ENCODE data around the gene MACC1.
"Not testable (repeated sequence)": the region's sequence is repeated elsewhere in the genome, so short reads cannot be mapped to it uniquely, and the experiment has no call there.

The MACC1 gene

DNA sequence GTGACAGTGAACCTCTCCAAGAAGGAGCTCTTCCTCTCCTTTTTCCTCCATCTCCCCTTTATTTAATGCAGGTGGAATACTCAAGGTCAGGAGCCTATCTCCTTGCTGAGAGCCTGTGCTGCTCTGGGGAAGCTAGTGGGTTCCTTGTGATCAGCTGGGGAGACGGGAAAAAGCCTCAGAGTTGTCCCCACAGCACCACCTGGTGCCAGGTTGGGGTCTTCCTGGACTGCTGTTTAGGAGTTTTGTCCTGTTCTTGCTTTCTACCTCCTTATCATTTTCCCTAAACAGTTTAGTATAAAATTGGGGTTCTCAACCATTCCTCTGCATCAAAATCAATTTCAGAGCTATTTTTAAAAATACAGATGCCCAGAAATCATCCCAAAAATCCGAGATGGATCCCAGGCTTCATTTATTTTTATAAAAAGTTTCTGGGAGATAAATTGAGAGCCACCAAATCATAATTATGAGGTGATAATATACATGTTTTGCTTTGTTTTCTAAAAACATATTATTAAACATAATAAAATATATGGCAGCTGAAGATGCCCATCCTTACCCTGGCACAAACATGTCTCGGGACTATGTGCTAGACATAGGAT is 44.3 kb downstream of the MACC1 start:
- DNase-seq = no peak

- no peak for DNase-seq
Measured at GRCh38 chr7:20170633-20171032, 46.6 kb downstream of the MACC1 start.

DNA sequence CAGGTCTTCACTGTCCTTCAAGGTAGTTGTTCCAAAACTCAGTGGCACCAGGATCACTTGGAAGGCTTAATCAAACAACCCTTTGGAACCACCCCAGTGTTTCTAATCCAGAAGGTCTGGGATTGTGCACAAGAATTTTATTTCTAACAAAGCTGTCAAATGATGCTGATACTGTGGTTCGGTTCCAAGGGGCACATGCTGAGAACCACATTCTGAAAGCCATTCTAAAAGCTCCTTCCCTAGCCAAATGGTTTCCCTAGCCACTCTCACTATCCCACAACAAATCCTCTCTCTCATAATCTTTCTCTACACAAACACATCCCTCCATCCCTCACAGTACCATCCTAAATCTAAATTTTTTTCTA is 52.1 kb downstream of the MACC1 start:
- no peak for DNase-seq

- no peak for DNase-seq
Measured at GRCh38 chr7:20164425-20165145, 52.6 kb downstream of the MACC1 start.

DNA sequence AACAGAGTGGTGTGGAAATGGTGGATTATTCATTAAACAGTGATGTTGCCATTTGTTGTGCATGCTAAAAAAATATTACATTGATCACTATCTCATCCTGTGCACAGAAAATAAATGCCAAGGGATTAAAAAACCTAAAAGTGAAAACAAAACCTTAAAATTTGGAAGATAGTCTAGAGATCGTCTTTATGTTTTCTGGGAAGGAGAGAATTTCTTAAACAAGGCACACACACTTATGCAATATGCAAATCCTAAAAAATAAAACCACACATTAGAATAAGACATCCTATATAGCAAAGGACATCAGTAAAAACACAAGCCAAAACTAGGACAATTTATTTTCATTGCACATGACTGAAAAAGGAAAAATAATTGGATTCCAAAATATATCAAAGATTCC is 54.5 kb downstream of the MACC1 start:
- no peak for DNase-seq

DNA sequence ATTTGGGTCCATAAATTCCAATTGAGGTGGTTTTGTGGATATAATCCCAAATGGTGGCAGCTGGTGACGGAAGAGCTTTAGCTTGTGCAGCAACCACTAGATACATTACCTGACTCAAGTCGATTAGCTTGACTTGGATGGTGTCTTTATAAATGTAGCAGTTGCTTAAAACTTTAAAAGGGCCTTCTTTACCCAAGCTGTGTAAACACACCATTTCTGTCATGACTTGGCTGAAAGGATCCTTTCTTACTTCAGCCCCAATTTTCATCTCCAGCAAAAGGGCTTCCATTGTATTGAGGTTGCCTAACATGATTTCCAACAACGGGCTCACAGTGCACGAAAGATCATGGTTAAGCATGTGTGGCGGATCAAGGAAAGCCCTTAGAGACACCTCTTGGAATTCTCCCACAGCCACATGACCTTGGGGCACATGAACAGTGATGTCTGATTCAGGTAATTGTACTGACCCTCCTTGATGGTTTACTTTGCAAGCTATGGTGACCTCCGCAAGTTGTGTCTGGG is 57.9 kb downstream of the MACC1 start:
- DNase-seq = no peak

GRCh38 chr7:20158684-20159083 is 58.5 kb downstream of the MACC1 start:
- DNase-seq = no peak

DNA sequence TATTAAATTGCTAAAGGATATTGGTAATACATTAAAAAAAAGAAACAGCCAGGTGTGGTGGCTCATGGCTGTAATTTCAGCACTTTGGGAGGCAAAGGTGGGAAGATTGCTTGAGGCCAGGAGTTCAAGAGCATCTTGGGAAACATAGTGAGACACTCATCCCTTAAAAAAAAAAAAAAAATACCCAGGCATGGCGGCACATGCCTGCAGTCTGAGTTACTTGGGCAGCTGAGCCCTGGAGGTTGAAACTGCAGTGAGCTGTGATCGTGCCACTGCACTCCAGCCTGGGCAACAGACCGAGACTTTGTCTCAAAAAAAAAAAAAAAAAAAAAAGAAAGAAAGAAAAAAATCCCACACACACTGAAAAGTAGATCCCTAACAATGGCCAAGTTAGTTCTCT is 59.7 kb downstream of the MACC1 start:
- DNase-seq = no peak

DNA sequence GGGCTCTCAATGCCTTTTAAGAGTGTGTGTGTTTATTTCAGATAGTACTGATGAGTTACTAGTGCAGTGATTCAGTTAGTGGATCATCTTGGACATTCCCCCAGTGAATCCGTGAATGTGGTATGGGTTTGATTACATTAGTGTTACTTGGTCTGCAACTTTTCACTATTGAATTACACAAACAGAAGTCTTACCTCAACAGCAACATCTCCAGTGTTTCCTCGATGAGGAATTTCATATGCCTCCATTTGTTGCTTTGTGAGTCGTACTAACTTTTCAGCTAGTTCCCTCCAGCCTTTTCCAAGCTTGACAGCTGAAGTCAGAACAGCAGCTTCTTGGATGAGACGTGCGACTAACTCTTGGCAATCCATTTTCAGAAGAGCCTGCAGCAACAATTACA is 63.2 kb downstream of the MACC1 start:
- no peak for DNase-seq

DNA sequence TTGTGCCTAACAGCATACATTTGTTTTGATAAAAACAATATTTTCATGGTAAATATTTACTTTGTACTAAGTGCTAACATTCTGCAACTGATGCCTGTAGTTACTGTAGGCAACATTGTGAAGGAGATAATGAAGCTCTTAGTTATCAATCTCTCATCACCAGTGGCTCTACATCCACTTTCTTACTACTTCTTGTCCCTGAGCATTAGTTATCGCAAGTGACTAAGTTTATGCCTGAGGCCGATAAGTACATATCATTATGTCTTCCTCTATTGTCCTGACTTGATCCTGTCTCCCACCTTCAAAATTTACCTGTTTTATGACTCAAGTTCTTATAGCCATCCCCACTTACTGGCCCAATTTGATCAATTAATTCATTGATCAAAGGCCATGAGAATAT is 63.6 kb downstream of the MACC1 start:
- no peak for DNase-seq

GRCh38 chr7:20152511-20152910 is 64.7 kb downstream of the MACC1 start:
- DNase-seq = no peak

GRCh38 chr7:20151708-20152456 is 65.3 kb downstream of the MACC1 start:
- no peak for DNase-seq

DNA sequence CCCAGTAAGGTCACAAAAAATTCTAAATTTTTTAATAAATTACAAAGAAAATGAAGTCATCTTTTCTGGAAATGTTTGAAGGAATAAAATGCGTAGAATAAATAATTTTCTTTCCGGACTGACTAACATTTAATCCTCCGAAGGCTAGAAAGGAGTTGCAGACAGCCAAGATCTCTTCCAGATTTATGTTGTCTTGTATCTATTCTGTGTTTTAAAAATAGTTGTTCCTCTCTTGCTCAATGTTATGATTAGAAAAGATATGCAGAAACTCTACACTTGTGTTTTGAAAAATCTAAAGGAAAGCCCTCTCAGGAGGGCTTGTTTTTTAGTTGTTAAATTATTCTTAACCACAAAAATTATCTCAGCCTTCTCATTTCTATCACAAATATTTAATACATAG is 70.7 kb downstream of the MACC1 start:
- no peak for DNase-seq

DNA sequence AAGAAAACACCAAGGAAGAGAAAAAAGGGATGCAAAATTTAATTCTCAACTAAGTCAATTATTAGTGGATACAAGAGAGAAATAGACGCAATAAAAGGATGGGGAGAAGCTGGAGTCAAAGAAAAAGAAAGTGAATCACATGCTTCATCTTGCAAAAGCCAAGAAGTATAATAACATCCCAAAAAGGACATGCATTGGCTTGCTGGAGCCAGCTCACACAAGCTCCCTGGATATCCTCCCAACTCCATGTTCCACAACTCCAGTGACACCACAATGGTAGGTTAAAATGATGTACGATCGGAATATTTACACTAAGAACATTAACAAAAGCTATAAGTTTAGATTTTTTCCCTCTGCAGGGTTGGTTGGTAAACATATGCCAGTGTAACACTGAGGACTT is 72.4 kb downstream of the MACC1 start:
- DNase-seq = no peak

DNA sequence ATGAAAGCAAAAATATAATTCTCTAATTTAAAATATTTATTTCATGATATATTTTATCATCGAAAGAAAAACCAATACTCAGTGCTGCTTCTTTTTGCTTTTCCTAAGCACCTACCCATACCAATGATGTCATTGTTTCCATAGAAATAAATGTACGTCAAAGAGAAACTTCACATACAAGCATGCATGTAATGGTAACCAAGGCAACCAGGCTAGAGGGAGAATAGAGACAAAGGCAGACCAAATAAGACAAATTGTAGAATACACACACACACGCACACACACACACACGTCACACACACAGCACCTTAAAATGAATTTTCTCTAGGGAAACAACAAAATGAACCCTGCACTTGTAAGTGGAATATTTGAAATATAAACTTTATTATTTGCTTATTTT is 75.5 kb downstream of the MACC1 start:
- DNase-seq = no peak

GRCh38 chr7:20141002-20141345 is 76.2 kb downstream of the MACC1 start:
- DNase-seq = no peak

GRCh38 chr7:20140291-20141001 is 76.7 kb downstream of the MACC1 start:
- no peak for DNase-seq

- DNase-seq = no peak
Measured at GRCh38 chr7:20136647-20137046, 80.5 kb downstream of the MACC1 start.

DNA sequence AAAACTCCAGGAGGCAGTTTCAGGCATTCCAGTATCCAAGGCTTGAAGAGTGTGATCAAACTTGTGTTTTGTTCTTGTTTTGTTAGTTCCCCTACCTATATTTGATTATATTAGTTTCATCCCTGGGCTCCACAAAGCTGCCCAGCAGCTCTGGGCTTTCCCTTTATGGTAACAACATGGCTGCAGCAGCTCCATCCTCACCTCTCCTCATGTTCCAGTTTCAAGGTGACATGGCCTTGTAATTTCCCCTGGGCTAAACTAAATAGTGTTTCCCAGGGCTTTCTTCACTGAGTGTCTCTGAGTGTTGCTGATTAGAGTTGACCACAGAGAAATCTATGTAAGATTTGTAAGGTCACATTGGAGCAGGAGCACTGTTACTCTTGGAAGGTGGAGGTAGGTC is 83.4 kb downstream of the MACC1 start:
- no peak for DNase-seq

- DNase-seq = no peak
Measured at GRCh38 chr7:20132585-20132984, 84.6 kb downstream of the MACC1 start.

DNA sequence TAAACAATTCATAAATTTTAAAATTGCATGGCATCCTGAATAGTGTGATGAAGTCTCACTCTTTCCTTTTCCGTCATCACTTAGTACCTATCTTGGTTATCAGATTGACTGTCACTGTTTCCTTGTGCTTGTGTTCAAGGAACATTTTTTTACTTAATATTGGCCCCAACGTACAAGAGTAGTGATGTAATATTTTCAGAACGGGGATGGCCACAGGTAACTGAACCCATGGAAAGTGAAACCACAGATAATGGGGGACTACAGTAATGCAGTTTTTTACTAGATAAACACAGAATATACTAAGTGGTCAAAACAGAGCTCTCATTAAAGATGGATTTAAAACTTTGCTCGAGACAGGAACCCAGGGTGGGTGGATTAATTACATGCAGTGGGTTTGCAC is 85.4 kb downstream of the MACC1 start:
- DNase-seq = no peak

DNA sequence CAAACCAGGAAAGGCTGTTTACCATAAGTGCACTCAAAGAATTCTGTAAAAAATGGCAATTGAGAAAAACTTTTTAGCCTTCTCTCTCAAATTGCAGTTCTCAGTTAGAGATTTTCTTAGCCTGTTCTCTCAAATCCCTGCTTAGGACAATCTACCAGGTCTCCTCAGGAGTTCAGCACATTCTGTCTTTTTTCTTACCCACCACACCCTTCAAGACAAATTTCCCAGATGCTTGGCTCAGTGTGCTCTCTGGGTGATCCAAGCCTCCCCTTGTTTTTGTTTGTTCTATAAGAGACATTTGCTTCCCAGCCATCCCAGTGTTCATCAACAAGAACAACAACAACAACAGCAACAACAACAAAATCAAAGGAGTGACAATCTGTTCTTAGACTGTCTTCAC is 87.3 kb downstream of the MACC1 start:
- DNase-seq = no peak

DNA sequence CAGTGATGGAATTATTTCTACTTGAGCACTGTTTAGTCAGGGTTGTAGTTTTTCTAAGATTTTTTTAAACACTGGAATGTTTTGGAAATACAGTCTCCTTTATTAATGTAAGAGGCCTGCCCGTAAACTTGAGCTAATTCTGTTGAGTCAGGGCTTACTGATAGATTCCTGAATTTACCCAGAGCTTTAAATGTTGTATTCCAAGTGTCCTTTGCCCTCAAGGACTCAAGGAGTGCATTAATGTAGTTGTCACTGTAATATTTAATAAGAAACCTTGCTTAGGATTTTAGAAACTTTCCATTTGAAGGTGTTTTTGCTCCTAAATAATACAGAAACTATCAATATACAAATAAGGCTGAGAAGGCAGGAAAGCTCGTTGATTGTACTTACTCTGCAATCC is 89.2 kb downstream of the MACC1 start:
- no peak for DNase-seq

- DNase-seq = not testable (repeated sequence)
Measured at GRCh38 chr7:20126060-20126459, 91.1 kb downstream of the MACC1 start.

Measured in activated CD4-positive, CD25-positive, alpha-beta regulatory T cell treated with anti-CD3 and anti-CD28 coated beads, Interleukin-2, amount 50 U/mL, for 72 hours (primary cell).